Brain microvascular endothelial cell (primary cell): Measurements from ENCODE around the gene ZKSCAN7.
"Not testable (repeated sequence)": the region's sequence is repeated elsewhere in the genome, so short reads cannot be mapped to it uniquely, and the experiment has no call there.

Experiments
- DNase-seq: peaks from one replicate; pipeline ENCODE4 v3.0.0-alpha.2; 2020
- H3K27ac ChIP-seq: fragments of 250-450 bp; sonication (Bioruptor Pico); 2 replicates; pipeline ENCODE4 v1.5.1; 2020; ENCODE audit warnings: mild to moderate bottlenecking, moderate library complexity
- H3K27me3 ChIP-seq: fragments of 250-450 bp; sonication (Bioruptor Pico); replicated peaks from 2 replicates; pipeline ENCODE4 v1.5.1; 2020; ENCODE audit warnings: mild to moderate bottlenecking
- H3K36me3 ChIP-seq: fragments of 250-450 bp; sonication (Bioruptor Pico); replicated peaks from 2 replicates; pipeline ENCODE4 v1.5.1; 2020; ENCODE audit warnings: mild to moderate bottlenecking
- H3K4me3 ChIP-seq: 2 replicates; pipeline ENCODE4 v1.5.1; 2011; ENCODE audit warnings: low read depth, mild to moderate bottlenecking, control low read depth, low read length, moderate library complexity
- in situ Hi-C: cut with HindIII; loops from 2 replicates; pipeline ENCODE4 v1.10.0; 2017; ENCODE audit warnings: low sequenced_read_pairs, low pct_ligation_motif_present
- TF ChIP-seq, protein P1 (sequence below): IDR thresholded peaks from 2 replicates; pipeline ENCODE4 v1.5.1; 2011; ENCODE audit warnings: low read depth, mild to moderate bottlenecking, moderate library complexity, low read length, control low read depth, inconsistent platforms; ENCODE audit errors: missing control alignments

ZKSCAN7 gene

GRCh38 chr3:44525060-44525459, 29.9 kb upstream of the ZKSCAN7 start:
- no peak for DNase-seq

DNA sequence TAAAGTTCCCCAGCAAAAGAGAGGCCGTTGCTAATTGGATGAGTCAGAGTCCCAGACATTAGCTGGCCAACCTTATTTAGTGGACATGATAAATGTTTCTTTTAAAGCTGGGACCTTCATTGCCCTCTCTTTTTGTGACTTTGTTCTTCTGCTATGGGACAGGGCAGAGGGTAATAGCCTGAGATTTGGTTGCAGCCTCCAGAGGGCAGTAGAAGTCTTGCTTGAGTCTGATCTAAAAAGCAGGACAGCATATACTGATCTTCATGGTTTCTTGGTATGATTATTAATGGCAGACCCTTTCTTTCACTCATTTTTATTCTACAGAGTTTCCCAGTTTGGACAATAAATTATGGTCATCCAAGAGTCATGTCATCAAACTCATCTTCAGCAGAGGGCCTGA, 25.1 kb upstream of the ZKSCAN7 start:
- H3K27ac ChIP-seq: no peak overlapping the region
- H3K36me3 ChIP-seq: no peaks in the 10 kb centered on the region
- DNase-seq: peak; percentile 24
- no peaks in the 10 kb centered on the region for H3K27me3 ChIP-seq
- in situ Hi-C loops: no loop called here
- TF ChIP-seq, protein P1, sequence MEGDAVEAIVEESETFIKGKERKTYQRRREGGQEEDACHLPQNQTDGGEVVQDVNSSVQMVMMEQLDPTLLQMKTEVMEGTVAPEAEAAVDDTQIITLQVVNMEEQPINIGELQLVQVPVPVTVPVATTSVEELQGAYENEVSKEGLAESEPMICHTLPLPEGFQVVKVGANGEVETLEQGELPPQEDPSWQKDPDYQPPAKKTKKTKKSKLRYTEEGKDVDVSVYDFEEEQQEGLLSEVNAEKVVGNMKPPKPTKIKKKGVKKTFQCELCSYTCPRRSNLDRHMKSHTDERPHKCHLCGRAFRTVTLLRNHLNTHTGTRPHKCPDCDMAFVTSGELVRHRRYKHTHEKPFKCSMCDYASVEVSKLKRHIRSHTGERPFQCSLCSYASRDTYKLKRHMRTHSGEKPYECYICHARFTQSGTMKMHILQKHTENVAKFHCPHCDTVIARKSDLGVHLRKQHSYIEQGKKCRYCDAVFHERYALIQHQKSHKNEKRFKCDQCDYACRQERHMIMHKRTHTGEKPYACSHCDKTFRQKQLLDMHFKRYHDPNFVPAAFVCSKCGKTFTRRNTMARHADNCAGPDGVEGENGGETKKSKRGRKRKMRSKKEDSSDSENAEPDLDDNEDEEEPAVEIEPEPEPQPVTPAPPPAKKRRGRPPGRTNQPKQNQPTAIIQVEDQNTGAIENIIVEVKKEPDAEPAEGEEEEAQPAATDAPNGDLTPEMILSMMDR: peak; percentile 58
- H3K4me3 ChIP-seq: no peak overlapping the region

More at GRCh38 chr3:44525060-44525459, 29.9 kb upstream of the ZKSCAN7 start:
- Histone ChIP-seq H3K27me3 (no peaks in the 10 kb centered on the region), H3K27ac (no peak overlapping the region), H3K4me3 (no peak overlapping the region), H3K36me3 (no peaks in the 10 kb centered on the region)
- in situ Hi-C loops: no loop called here
- TF ChIP-seq, protein P1: no peak

GRCh38 chr3:44530911-44531310, 24.1 kb upstream of the ZKSCAN7 start:
- no peaks in the 10 kb centered on the region for H3K36me3 ChIP-seq
- no peak overlapping the region for H3K4me3 ChIP-seq
- H3K27ac ChIP-seq: no peak overlapping the region
- TF ChIP-seq, protein P1: no peak
- in situ Hi-C loops: no loop called here
- DNase-seq: no peak
- H3K27me3 ChIP-seq: no peaks in the 10 kb centered on the region

DNA sequence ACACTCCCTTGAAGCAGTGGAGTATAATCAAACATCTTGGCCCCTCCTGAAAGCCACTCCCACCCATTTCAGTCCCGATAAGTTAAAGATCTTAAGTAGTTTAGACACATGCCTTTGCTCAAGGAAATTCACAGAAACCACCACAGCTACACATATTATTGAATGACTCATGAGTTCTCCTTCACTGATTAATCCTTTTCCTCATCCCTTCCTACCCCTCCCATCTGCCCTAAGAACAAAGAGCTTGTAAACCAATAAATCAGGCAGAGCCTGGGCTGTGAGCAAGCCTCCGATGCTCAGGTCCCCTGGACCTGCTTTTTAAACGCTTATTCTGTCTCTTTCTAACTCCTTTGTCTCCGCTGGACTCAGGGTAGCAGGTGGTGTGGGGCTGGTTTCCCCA, 20.3 kb upstream of the ZKSCAN7 start:
- DNase-seq, H3K36me3 ChIP-seq, H3K27me3 ChIP-seq, H3K27ac ChIP-seq, H3K4me3 ChIP-seq, in situ Hi-C loops: not testable (repeated sequence)

GRCh38 chr3:44535364-44535763, 19.6 kb upstream of the ZKSCAN7 start:
- Histone ChIP-seq H3K27ac (no peak overlapping the region), H3K4me3 (no peak overlapping the region), H3K27me3 (no peaks in the 10 kb centered on the region), H3K36me3 (no peaks in the 10 kb centered on the region)
- no peak for DNase-seq
- TF ChIP-seq, protein P1: no peak
- in situ Hi-C loops: no loop called here

GRCh38 chr3:44544811-44545210, 10.2 kb upstream of the ZKSCAN7 start:
- H3K27me3 ChIP-seq, H3K27ac ChIP-seq, in situ Hi-C loops, H3K36me3 ChIP-seq, H3K4me3 ChIP-seq, DNase-seq: not testable (repeated sequence)

GRCh38 chr3:44555723-44556122, 730 bp downstream of the ZKSCAN7 start:
- no peaks in the 10 kb centered on the region for H3K27me3 ChIP-seq
- H3K36me3 ChIP-seq: no peaks in the 10 kb centered on the region
- no peak overlapping the region for H3K27ac ChIP-seq
- in situ Hi-C loops: no loop called here
- TF ChIP-seq, protein P1: no peak
- no peak for DNase-seq
- peak overlapping the region; percentile 90 for H3K4me3 ChIP-seq
